Endometrial microvascular endothelial cells (primary cell): ENCODE data around the gene RBMS3. TPM values are rescaled to one million over a fixed set of nuclear protein-coding genes. Genes with fewer than 3 reads are reported as not detected.

ENCODE experiments used
- in situ Hi-C: cut with HindIII; loops from 2 replicates; pipeline ENCODE4 v1.10.0; 2017; ENCODE audit warnings: low sequenced_read_pairs, low pct_unique_long_range_greater_than_20kb; ENCODE audit errors: inconsistent ontology term
- total RNA-seq: library from RNA; depleted of rRNA; stranded (reverse); fragments of >200 nt; gene quantifications from one replicate; pipeline ENCODE4 v1.2.3, GENCODE V29; 2015; ENCODE audit errors: inconsistent ontology term

RBMS3 gene
- total RNA-seq, 1 donor from 2014 or later = 21.6 TPM

DNA sequence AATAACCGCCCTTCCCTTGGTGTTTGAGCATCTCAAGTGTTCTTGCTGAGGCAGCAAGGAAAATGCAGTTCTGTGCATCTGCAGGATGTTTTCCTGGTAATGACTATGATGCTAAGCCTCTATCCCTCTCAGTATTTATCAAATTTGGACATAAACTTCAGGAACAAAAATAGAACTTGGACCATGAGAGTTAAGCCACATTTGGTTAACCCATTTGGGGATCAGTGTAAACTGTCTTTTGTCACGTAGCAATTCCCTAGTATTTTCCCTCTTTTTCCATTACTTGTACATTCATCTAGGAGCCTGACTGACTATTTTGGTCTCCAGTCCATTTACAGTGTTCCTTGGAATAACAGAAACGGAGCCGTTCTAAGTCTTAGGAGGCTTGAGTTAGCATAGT is 250.8 kb downstream of the RBMS3 start:
- in situ Hi-C loops = loop anchor here (25.0 kb wide), 1 partner anchor 231 kb away; no protein-coding TSS in a partner anchor

DNA sequence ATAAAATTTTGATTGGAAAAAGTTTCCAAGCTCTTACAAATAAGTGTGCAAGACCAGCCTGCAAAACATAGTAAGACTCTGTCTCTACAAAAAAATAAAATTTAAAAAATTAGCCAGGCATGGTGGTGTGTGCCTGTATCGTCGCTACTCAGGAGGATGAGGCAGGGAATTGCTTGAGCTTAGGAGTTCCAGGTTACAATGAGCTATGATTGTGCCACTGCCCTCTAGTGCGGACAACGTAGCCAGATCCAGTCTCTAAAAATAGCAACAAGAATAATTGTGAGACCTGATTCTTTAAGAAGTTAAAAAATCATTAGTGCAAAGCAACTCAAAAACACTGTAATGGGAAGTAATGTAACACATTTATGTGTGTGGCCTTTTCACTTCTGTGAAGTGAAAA is 251.6 kb downstream of the RBMS3 start:
- in situ Hi-C loops = loop anchor here (25.0 kb wide), 1 partner anchor 230 kb away; no protein-coding TSS in a partner anchor

DNA sequence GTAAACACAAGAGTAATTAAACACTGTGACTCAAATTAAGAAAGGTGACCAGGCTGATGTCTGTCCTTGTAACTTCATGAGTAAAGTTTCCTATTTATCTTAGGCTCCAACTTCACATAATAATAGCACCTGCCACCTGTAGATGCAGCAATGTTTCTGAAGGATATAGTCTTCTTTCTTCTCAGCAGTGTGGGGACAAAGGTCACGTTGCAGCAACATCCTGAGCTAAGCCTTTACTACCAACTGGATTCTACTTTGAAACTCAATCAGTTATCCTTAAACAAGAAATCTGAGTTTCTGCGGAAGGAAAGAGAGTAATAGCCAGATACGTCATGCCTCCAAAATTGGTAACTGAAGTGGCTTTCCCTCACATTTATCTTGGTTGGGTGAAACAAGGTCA is 253.1 kb downstream of the RBMS3 start:
- in situ Hi-C loops = loop anchor here (25.0 kb wide), 1 partner anchor 228 kb away; no protein-coding TSS in a partner anchor

GRCh38 chr3:29536016-29536758 is 255.3 kb downstream of the RBMS3 start:
- in situ Hi-C loops = loop anchor here (25.0 kb wide), 1 partner anchor 226 kb away; no protein-coding TSS in a partner anchor

GRCh38 chr3:29537889-29538609 is 257.2 kb downstream of the RBMS3 start:
- in situ Hi-C loops = loop anchor here (25.0 kb wide), 1 partner anchor 224 kb away; no protein-coding TSS in a partner anchor

DNA sequence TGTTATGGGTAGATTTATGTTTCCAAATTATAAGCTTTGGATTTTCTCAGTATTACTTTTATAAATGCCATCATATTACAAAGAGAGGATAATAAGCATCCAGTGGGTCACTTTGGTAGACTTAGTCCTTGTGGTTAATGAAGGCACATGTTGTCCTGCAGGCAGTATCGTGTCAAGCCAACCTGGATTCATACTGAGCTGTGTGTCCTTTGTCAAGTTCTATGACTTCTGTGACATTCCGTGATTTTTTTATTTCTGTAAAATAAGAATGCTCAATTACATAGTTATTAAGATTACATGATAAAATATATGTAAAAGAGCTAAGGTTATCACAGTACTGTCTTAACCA is 257.7 kb downstream of the RBMS3 start:
- in situ Hi-C loops = loop anchor here (25.0 kb wide), 1 partner anchor 224 kb away; no protein-coding TSS in a partner anchor

DNA sequence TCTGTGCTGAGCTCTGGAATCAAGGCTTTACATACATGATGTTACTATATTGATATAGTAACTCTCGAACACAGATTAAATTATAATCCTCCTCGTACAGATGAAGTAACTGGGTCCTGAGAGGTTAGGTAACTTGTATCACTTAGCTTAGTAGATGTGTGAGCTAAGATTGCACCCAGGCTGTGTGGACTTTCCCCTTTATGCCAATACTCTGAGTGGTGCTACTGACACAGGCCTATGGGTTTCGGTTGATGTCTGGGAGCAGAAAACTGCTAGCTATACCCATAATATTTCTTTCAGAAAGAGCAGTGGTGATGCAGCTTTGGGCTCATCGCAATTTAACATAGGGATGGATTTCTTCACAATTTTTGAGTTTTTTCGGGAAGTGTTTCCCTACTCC is 259.7 kb downstream of the RBMS3 start:
- in situ Hi-C loops = loop anchor here (25.0 kb wide), 1 partner anchor 222 kb away; no protein-coding TSS in a partner anchor

- in situ Hi-C loops = loop anchor here (25.0 kb wide), 1 partner anchor 217 kb away; no protein-coding TSS in a partner anchor
These were observed 264.0 kb downstream of the RBMS3 start for GRCh38 chr3:29544701-29545363.

DNA sequence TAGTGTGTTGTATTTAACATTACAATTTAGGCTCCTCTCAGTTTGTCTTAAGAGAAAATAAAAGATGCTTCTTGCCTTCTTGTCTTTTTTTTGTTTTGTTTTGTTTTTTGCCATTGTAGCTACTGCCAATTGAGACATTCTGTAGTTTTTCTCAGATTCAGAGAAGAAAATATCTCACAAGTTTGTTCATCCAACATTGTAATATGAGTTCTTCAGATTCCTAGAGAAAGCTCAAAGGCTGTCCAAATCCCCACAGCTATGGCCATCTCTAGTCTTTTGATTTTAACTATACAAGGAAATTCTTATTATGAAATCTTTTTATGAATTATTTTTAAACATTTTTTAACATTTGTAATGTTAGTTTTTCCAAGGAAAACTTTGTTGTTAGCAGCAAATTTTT is 264.7 kb downstream of the RBMS3 start:
- in situ Hi-C loops = loop anchor here (25.0 kb wide), 1 partner anchor 217 kb away; no protein-coding TSS in a partner anchor

GRCh38 chr3:29552051-29552450 is 271.2 kb downstream of the RBMS3 start:
- in situ Hi-C loops = no loop called here

DNA sequence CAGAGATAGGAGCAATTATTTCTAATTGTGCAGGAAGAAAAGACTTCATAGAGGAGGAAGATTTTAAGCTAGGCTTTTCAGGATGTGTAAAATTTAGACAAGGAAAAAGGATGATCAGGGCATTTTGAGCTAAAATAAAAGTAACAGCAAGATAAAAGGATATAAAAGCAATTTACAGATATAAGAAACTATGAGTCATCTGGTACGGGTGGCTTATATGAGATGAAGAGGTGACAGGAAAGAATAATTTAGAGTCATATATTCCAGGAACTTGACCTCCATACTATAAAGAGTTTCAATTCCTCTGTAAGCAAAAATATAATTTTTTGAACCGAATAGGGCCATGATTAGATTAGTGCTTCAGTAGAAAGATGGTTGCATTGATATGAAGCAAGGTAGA is 273.7 kb downstream of the RBMS3 start:
- in situ Hi-C loops = no loop called here

DNA sequence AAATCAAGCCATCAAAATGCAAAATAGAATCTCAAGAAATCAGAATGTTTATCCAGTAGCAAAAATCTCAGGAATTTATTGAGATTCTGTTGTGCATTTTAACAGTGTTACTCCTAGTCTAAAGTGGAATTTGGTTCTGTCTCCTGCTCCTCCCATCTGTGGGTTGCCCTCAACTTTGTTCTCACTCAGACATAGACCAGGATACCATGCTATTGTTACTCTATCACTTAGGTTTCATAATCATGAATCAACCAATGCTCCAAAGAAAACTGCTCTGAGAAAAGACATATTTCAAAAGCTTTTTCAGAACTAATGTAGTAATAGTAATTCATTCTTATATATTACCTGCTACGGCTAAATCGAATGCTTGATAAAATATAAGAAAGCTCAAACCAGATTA is 274.7 kb downstream of the RBMS3 start:
- in situ Hi-C loops = no loop called here

GRCh38 chr3:29557186-29557585 is 276.3 kb downstream of the RBMS3 start:
- in situ Hi-C loops = no loop called here

GRCh38 chr3:29557825-29558224 is 277.0 kb downstream of the RBMS3 start:
- in situ Hi-C loops = no loop called here

DNA sequence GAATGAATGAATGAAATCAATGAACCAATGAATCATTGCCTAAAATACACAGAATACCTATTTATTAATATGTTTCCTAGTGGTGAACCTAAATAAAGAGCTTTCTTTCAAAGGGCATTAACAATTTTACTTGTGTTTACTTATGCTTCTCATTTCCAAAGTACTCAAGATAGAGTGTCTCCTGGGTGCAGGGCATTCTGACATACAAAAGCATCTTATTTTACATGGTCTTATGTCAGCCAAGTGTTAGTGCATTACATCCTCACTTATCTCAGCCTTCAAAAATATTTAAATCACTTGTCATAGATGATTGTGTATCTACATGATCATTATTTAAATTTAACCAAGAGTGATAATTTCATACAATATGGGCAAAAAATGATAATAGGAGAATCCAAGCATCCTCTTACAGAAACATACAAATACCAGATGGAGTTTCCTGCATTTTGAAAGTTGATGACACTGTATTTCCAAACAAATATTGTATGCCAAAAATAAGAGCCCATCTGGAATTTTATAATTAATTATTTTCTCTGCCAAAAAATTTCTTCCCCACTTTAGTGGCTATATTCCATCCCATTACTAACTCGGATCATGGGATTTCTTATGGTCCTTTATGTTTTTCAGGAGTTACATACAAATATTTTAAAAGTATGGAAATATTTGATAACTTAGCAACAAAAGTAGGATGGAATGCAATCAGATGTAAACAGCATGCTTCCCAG is 279.0 kb downstream of the RBMS3 start:
- in situ Hi-C loops = no loop called here

GRCh38 chr3:29561651-29562149 is 280.8 kb downstream of the RBMS3 start:
- in situ Hi-C loops = no loop called here

DNA sequence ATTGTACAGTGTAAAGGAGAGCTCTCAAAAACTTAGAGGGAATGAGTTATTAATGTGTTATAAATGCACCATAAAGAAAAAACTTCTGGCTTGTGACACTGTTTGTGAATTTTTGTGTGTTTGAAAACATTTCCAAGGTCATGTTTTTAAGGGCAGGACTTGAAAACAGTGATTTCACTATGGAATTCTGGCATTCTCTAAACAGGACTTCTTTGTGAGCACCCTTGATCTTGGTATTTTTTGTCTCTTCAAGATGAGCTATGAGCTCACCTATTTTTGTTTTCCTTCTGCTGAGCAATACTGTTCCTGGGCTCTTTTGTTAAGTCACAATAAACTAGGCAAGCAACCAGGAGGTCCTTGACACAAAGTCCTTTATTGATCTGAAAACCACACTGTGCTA is 284.4 kb downstream of the RBMS3 start:
- in situ Hi-C loops = no loop called here

DNA sequence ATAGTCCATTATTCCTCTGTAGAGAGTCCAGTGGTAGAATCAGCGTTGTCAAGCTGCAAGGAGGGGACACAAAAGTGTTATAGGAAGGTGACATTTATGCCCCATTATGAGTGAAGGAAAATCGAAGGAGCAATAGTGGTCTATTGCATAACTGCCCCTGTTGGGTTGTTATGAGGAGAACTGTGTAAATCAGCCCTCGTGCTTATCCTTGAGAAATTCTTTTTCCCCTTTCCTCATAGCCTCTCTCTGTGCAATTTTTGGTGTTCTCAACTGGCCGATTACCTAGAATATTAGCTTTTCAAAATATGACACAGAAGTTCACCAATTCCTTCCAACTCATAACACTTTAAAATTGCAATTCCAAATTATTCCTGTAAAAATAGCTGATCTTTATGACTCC is 286.6 kb downstream of the RBMS3 start:
- in situ Hi-C loops = no loop called here

GRCh38 chr3:29568355-29568754 is 287.5 kb downstream of the RBMS3 start:
- in situ Hi-C loops = no loop called here
